ENCODE data around the gene IGF1. TPM values are rescaled to one million over a fixed set of nuclear protein-coding genes. Genes with fewer than 3 reads are reported as not detected.

IGF1 gene
- total RNA-seq, 1 donor from 2014 or later = 20.1 TPM

- intact Hi-C loops (cut with DNase I) = no loop called here
- no peak for DNase-seq (ENCODE audit: low spot score)
Observed at GRCh38 chr12:102501773-102502172, 21.4 kb upstream of the IGF1 start.

- no peak for DNase-seq (ENCODE audit: low spot score)
- intact Hi-C loops (cut with DNase I) = no loop called here
Observed at GRCh38 chr12:102498471-102498870, 18.1 kb upstream of the IGF1 start.

DNA sequence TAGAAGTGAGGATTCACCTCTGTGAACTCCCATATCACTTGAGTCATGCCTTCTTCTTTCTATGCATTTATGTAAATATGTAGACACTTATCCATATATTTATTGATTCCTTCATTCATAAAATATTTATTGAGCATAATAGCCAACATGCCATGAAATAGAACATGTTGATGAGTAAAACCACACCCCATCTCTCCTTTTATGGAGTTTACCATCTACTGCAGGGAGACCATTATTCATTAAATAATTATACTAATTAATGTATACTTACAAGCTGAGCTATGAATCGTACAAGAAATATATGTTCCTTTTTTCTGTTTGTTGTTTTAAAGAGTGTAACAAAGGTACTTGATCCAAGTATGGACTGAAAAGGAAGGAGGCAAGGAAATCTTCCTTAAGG is 17.4 kb upstream of the IGF1 start:
- no peak for DNase-seq (ENCODE audit: low spot score)
- intact Hi-C loops (cut with DNase I) = no loop called here

- no peak for DNase-seq (ENCODE audit: low spot score)
- intact Hi-C loops (cut with DNase I) = no loop called here
Observed at GRCh38 chr12:102496591-102496990, 16.2 kb upstream of the IGF1 start.

DNA sequence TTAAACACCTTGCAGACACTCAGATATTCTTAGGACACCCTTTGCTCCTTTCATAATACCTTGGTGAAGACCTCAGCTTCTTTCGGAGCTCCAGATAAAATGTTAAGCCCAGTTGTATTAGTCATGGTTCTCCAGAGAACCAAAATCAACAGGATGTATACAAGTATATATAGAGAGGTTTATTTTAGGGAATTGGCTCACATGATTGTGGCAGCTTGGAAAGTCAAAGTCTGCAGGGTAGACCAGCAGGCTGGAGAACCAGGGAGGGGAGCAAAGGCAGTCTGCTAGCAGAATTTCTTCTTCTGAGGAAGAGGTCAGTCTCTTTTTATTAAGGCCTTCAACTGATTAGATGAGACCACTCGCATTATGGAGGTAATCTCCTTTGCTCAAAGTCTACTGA is 6.9 kb upstream of the IGF1 start:
- intact Hi-C loops (cut with DNase I) = loop anchor here (10.0 kb wide), 1 partner anchor 278 kb away; no protein-coding TSS in a partner anchor
- DNase-seq (ENCODE audit: low spot score) = no peak

GRCh38 chr12:102486153-102486552 is 5.8 kb upstream of the IGF1 start:
- DNase-seq (ENCODE audit: low spot score) = no peak
- intact Hi-C loops (cut with DNase I) = loop anchor here (10.0 kb wide), 1 partner anchor 279 kb away; no protein-coding TSS in a partner anchor

- intact Hi-C loops (cut with DNase I) = loop anchor here (5.0 to 10.0 kb wide), 2 partner anchors 280 to 547 kb away; no protein-coding TSS in a partner anchor
- no peak for DNase-seq (ENCODE audit: low spot score)
Observed at GRCh38 chr12:102484428-102484958, 4.1 kb upstream of the IGF1 start.

DNA sequence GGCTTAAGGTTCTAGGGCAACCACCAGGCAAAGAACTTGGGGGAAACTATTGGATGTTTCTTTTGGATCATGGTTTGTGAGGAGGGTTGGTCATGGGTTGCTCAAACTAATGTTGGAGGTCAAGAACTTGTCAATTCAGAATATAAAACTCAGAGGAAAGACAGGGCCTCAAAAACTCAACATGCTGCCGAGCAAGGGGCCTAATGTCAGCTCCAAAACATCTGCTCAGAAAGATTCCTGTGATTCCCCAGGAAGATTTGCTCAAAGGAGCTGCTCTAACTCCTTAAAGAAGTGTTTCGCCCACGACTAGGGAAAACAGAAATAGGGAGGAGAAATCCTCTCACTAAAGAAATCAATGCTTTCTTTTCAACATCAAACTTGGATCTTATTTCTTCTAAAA is 3.7 kb upstream of the IGF1 start:
- intact Hi-C loops (cut with DNase I) = loop anchor here (5.0 to 10.0 kb wide), 2 partner anchors 281 to 547 kb away; no protein-coding TSS in a partner anchor
- no peak for DNase-seq (ENCODE audit: low spot score)

- intact Hi-C loops (cut with DNase I) = loop anchor here (5.0 to 10.0 kb wide), 2 partner anchors 281 to 546 kb away; no protein-coding TSS in a partner anchor
- no peak for DNase-seq (ENCODE audit: low spot score)
Observed at GRCh38 chr12:102483466-102483865, 3.1 kb upstream of the IGF1 start.

DNA sequence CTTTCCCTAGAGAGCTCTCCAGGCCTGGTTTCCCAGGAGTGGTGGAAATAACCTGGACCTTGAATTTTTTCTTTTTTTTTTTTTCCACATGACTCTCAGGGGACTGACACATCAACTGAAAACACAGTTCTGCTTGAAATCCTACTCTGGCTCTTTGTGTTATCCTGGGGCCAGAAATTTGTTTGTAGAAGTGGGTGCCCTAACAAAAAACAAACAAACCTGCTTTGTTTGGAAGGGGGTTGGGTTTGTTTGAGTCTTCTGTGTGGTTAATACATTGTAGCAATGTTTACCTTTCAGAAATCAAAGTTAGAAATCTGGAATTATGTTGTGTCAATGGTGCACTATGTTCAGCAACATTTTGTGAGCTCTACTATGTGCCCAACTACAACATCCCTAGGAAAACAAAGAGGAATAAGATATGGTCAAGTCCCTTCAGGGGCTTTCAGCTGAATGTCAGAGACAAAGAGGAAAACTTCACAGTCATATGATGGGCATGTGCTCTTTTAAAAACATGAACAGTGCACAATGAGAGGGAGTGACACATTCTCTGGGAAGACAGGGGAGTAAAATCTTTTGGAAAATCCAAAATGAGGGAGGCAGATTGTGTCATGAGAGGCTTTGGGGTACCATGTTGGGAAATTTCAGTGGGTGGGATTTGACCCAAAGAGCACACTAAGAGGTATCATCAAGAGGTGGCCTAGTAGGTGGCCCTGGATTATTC is 1.5 kb upstream of the IGF1 start:
- no peak for DNase-seq (ENCODE audit: low spot score)

DNA sequence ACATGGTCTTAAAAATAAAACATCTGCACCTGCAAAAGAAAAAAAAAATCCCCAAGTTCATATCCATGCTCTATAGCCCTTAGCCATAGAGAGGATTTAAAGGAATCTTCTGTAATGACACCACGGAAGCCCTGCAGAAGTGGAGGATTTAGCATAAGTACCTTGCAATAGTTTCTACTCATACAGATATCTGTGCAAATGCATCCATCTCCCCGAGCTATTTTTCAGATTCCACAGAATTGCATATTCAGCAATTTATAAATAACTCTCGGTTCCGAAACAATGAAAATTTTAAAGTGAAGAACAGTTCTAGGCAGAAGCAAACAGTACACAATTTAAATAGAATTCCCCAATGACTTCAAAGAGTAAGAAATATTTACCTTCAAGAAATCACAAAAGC is 424 bp downstream of the IGF1 start:
- intact Hi-C loops (cut with DNase I) = loop anchor here (5.0 to 10.0 kb wide), 2 partner anchors 285 to 543 kb away; no protein-coding TSS in a partner anchor
- no peak for DNase-seq (ENCODE audit: low spot score)

More for the DNA sequence above, 1.5 kb upstream of the IGF1 start:
- intact Hi-C loops (cut with DNase I) = loop anchor here (5.0 to 10.0 kb wide), 2 partner anchors 283 to 545 kb away; no protein-coding TSS in a partner anchor

DNA sequence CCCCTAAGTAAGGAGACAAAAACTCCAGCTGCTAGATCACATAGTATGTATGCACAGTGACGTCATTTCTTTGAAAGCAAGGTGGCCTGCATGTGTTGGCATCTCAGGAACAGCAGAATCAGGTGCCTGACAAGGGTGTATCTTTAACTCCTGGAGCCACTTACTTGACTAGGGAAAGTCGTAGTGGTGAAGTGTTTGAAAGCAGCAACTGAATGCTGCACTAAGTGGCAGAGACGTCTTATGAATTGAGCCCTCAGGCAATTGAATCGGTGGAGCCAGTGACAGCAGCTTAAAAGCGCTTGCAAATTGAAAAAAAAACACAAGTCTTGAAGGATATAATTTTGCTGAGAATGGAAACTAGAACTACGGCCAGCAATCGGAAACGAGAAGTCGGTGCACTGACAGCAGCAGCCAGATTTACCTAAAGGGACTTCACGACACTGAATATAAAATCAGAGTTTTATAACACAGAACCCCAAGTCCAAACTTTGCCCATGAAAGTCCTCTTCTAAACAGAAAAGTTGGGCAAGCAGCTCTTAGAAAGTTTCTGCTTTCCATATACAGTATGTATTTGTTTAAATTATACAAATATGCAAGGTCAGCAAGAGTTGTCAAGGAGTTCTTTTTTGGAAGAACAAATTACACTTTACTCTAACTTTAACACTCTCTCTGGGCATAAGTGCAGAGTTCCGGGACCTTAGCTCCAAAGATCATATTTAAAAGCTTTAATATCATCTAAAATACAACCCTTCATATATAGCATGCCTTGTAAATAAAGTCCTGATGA is 1.1 kb downstream of the IGF1 start:
- DNase-seq (ENCODE audit: low spot score) = no peak
- intact Hi-C loops (cut with DNase I) = no loop called here

GRCh38 chr12:102478405-102479098 is 1.8 kb downstream of the IGF1 start:
- DNase-seq (ENCODE audit: low spot score) = no peak
- intact Hi-C loops (cut with DNase I) = no loop called here

DNA sequence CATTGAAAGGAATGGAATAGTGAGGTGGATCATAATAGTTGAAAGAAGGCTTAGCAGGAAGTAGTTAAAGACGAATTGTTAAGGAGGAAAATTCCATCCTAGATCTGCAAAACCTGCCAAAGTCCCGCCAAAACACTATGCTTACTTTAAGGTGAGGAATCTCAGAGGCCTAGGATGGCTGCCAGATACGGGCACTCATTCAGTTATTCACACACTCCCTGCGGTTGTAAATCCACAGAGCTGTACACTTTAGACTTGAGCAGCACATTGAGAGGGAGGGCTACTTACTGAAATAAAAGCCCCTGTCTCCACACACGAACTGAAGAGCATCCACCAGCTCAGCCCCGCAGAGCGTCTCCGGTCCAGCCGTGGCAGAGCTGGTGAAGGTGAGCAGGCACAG is 5.0 kb downstream of the IGF1 start:
- no peak for DNase-seq (ENCODE audit: low spot score)
- intact Hi-C loops (cut with DNase I) = no loop called here

- DNase-seq (ENCODE audit: low spot score) = no peak
- intact Hi-C loops (cut with DNase I) = no loop called here
Observed at GRCh38 chr12:102474438-102475064, 5.8 kb downstream of the IGF1 start.

DNA sequence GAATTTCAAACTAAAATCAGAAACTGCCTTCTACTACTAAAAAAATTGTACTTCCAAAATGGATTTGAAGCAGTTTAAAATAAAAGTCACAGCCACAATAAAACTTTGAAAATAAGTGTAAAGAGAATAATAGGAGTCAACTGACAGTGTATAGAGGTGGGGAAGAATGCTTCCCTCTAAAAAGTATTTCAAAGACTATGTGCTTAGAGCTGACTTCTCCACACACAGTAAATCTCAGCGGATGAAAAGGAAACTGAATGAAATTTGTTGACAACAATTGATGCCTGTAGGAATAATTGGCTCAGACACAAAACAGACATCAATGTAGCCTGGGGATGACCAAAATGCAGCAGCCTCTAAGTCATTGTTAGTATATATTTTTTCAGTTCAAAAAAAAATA is 7.9 kb downstream of the IGF1 start:
- intact Hi-C loops (cut with DNase I) = no loop called here
- no peak for DNase-seq (ENCODE audit: low spot score)

DNA sequence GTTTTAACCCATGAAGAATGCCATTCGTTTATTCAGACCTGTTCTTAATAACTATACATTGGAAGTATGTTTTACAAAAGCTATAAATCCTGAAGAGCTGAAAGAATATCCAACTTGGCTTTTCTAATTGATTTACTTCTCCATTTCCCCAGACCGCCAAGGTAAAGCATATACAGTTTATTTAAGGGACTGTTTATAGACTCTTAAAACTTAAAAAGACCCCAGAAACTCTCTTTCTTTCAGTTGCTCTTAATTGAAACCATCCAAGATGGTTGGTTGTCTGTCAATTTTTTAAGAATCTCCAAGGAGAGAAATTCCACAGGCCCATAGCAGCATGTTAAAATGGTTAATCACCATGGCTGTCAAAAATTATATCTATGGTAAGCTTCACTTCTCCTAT is 8.8 kb downstream of the IGF1 start:
- intact Hi-C loops (cut with DNase I) = no loop called here
- no peak for DNase-seq (ENCODE audit: low spot score)

GRCh38 chr12:102470945-102471344 is 9.4 kb downstream of the IGF1 start:
- intact Hi-C loops (cut with DNase I) = no loop called here
- no peak for DNase-seq (ENCODE audit: low spot score)

- intact Hi-C loops (cut with DNase I) = no loop called here
- DNase-seq (ENCODE audit: low spot score) = no peak
Observed at GRCh38 chr12:102468261-102468915, 12.0 kb downstream of the IGF1 start.
